Body of pancreas (tissue), 4 donors: ENCODE data around the gene TRIM61.

Experiments used
- POLR2A ChIP-seq, 3 donors: fragments of 450-650 bp; IDR thresholded peaks; one replicate each; pipeline ENCODE4 v1.6.1; 2016; ENCODE audit warnings: antibody characterized with exemption in 3 of 3, mild to moderate bottlenecking in 2 of 3
- TF ChIP-seq, protein P1 (sequence below), 7 experiments: fragments of 450-650 bp in 4 of 7; fragments of 200-600 bp in 3 of 7; sonication (generic) in 3 of 7; IDR thresholded peaks; one replicate each; pipeline ENCODE4 v1.5.1; 2016 to 2019; ENCODE audit warnings: antibody characterized with exemption in 7 of 7

DNA sequence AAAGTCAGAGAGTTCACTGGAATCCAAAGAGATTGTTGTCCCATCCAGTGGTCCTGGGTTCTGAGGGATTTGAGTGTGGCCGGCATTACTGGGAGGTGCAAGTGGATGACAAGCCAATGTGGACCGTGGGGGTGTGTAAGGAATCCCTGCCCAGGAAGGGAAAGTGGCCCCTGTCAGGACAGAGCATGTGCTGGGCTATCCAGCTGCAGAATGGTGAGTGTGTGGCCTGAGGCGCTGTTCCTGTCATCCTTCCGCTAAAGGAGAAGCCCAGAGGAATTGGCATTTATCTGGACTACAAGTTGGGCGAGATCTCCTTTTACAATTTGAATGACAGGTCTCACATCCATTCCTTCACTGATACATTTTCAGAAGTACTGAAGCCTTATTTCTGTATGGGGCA is 33.9 kb upstream of the TRIM61 start:
- TF ChIP-seq, protein P1, sequence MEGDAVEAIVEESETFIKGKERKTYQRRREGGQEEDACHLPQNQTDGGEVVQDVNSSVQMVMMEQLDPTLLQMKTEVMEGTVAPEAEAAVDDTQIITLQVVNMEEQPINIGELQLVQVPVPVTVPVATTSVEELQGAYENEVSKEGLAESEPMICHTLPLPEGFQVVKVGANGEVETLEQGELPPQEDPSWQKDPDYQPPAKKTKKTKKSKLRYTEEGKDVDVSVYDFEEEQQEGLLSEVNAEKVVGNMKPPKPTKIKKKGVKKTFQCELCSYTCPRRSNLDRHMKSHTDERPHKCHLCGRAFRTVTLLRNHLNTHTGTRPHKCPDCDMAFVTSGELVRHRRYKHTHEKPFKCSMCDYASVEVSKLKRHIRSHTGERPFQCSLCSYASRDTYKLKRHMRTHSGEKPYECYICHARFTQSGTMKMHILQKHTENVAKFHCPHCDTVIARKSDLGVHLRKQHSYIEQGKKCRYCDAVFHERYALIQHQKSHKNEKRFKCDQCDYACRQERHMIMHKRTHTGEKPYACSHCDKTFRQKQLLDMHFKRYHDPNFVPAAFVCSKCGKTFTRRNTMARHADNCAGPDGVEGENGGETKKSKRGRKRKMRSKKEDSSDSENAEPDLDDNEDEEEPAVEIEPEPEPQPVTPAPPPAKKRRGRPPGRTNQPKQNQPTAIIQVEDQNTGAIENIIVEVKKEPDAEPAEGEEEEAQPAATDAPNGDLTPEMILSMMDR (IDR thresholded peaks at IDR 0.05): no peak
- TF ChIP-seq POLR2A (IDR thresholded peaks at IDR 0.05): no peak
